Central memory CD4-positive, alpha-beta T cell (primary cell): ENCODE measurements around the gene IL1RAPL2.

Source experiments
- DNase-seq: peaks from one replicate; pipeline ENCODE4 v3.0.0; 2022

Gene IL1RAPL2

DNA sequence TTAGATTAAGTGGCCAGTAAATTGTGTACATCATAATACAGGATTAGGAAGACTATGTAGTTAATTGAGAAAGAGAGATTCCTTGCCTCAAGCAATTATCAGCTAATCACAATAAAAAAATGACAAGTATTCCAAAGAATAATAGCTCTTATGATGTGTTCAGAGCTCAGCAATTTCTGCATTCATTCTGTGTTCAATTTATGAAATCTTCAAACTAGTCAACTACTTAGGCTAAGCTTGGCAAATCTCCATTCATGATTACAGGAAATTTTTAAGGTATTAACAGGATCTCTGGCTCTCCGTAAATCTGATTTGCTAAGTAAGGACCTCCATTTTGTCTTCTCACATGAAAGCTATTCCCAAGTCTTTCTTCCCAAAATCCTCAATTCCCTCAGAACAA is 911.4 kb downstream of the IL1RAPL2 start:
- DNase-seq: no peak

GRCh38 chrX:105480646-105481310 is 914.8 kb downstream of the IL1RAPL2 start:
- DNase-seq: no peak

GRCh38 chrX:105483011-105483410 is 917.0 kb downstream of the IL1RAPL2 start:
- DNase-seq: no peak

DNA sequence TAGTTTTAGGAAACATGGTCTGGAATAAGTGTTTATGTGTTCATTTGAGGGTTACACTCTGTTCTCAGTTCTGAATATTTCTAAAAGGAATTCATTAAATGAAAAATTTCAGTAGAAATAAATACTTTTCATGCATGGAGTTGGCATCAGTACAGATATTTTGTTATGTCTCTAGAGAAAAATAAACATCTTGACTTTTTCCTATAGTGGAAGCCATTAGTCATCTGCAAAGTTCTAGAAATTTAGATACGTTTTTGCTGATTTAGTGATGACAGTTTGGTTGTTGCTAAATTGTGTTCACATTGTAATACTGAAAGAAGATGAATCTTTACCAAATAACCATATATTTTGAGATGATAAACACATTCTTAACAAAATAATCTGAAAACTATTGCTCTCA is 922.7 kb downstream of the IL1RAPL2 start:
- no peak for DNase-seq

DNA sequence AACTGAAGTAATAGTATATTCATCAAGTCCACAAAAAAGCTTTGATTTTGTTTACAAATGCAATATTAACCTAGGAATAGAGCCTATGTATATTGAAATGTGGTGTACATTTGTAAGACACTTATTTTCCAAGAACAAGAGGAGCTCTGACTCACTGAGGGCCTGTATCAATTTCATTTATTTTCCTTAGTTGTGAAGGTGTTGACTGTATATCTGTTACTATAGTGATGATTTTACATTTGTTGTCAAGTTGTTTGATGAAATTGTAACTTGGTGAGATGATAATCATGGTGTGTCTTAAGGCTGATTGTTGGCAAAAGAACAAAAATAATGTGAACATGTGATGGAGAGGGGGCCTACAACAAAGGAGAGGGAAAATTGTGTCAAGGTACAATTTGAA is 929.4 kb downstream of the IL1RAPL2 start:
- DNase-seq: no peak

DNA sequence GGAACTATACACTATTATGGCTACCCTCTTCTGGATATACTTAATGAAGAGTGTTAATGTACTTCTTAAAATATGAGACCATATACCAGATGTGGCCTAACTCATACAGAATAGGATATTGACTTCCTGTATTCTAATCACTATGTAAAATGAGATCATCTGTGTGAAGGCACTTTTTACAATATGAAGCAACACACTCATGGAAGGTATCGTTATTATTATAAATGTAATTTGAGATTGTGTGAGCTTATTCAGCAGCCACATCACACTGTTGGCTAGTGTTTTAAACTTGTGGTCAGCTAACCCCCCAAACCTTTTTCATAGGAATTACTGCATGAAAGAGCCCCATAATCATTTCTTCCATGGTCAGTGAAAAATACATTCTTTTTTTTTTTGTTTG is 936.3 kb downstream of the IL1RAPL2 start:
- no peak for DNase-seq

DNA sequence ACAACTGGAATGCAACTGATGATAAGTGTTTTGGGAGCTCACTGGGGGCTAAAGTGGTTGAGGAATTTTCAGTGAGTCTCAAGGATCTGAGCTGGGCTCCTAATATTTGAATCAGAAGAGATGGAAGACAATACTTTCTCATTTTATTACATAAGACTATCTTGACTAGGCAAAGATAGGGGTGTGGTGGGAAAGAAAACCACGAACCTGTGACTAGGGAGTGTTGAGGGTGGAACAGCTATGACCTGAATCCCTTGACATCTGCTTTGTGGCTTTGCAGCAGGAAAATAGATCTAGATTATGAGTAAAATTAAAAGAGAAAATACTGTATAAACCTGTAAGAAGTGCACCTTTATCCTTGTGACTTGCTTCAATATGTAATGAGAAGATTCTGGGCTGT is 949.6 kb downstream of the IL1RAPL2 start:
- DNase-seq: no peak

DNA sequence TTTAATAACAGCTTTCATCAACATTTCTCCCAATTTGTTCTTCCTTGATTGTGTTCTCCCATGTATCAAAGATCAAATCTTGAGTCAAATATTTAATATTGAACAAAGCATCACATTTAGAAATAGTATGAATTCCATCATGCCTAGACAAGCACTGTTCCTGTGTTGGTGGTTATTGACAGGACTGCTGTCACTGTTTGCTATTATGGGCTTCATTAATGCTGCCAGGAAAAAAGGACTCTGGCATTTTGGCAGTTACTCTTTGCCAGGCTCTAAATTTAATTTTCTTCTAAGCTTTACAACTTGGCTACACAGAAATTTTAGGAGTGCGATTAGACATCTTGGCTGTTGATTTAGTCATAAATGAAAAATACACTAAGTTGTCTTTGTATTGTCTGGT is 960.4 kb downstream of the IL1RAPL2 start:
- DNase-seq: no peak

DNA sequence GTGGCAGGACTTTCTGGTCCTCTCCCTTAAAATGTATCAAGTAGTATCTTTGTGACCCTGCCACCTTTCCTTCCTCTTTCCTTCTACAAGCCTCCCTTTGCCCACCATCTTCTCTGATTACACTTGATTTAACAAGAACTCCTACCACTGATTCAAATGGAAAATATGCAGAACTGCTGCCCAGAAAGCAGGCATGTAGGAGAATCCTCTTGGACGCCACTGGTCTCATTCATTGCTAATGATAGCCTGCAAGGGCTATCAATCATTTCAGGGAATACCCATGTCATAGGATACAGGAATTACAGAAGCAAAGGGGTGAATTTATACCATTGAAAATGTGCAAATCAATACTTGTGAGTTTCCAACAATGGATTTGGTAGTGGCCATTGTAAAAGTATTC is 961.8 kb downstream of the IL1RAPL2 start:
- DNase-seq: no peak

DNA sequence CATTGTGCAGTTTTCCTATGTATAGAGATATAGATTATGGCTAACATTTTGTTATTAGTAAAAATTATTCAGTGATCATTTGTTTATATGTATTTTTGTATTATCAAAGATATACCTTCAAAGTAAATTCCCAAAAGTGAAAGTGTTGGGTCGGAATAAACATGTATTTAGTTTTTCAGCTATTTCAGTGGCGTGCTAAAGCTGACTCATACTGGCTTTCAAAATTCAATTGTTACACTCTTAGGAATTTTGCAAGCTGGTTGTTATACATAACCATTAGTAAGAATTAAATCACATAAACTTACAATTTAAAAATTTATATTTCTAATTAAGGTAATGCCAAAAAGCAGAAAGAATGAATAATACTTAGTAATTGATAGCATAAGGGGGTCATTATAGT is 968.0 kb downstream of the IL1RAPL2 start:
- DNase-seq: no peak

DNA sequence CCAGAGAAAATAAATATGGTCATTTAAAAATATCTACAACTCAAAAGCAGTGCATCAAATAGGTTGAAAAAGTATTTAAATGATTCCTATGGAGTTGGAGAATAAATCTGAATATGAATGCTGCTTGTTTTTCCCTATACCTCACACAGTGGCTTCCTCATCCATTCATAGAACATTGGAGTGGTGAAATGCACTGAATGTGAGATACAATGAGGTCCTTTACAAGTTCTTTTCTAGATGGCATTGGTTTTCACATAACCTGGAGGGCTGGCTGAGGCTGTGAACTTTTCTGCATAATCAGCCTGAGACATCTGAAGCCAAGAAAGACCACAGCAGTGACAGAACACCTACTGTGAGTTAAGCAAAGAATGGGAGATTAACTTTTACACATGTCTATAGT is 977.3 kb downstream of the IL1RAPL2 start:
- no peak for DNase-seq

GRCh38 chrX:105550043-105550663 is 984.2 kb downstream of the IL1RAPL2 start:
- no peak for DNase-seq

GRCh38 chrX:105552395-105552794 is 986.4 kb downstream of the IL1RAPL2 start:
- DNase-seq: no peak

DNA sequence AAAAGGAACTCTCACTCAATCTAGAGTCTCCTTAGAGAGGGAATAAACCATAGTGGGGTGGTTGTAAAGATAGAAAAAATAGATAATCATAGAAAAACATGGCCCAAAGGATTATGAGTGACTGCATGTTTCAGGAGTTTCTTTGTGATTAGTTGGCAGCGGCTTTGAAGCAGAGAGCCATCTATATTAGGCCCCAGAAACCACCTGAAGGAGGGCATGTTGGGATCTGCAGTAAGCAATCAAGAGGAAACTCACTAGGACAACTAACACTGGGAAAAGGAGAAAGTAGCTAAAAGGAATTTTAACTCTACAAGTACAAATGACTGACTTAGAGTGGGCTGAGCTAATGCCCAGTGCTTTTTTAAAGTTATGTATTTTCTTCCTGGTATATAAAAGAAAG is 987.1 kb downstream of the IL1RAPL2 start:
- no peak for DNase-seq

DNA sequence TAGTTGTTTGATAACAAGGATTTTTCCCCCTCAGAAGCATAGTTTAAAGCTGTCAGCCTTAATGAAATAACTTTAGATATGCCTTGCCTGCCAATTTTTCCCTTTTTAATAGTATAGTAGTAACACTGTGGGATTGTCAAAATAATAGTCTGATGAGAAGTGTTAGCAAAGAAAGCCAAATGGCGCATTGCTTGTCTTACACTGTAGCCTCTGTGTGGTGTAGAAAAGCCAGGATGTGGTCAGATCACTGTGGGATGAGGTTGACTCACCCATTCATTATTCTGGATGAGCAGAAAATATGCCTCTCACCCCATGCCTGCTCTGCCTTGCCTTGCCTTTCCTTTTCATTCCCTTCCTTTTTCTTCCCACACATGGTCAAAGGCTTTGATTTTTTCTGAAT is 998.5 kb downstream of the IL1RAPL2 start:
- DNase-seq: no peak

DNA sequence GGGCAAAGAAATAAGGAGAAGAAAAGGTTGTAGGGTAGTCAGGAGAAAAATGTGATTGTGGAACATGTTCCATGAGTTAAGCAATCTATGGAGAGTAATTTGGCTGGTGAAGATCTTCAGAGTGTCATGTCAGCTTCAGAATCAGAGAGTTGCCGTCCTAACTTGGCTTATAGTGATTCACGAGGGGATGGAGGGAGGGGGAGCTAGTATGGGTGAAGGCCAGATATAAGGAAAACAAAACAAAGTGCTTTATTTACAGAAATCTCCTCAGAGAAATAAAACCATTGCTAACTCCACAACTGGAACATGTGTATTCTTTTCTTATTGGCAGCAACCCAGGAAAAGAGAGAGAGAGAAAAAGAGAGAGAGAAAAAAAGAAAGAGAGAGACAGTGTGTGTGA is 999.9 kb downstream of the IL1RAPL2 start:
- DNase-seq: no peak

DNA sequence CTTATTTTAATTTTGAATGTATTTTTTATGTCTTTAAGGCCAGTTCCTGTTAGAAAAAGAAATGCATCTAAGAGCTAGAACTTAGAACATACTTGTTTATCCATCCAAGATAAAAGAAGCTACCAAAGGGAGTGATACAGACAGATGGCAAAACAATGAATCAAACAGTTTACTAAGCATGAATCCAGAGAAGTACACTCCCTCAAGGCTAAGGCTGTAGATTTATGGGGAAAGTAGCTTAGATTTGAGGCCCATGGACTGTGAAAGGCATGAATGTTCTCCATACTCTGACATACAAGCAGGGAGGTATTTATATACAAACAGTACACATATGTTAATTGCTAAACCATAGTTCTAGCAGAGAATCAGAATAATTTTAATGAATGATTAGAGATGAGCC is 1001.1 kb downstream of the IL1RAPL2 start:
- DNase-seq: no peak

DNA sequence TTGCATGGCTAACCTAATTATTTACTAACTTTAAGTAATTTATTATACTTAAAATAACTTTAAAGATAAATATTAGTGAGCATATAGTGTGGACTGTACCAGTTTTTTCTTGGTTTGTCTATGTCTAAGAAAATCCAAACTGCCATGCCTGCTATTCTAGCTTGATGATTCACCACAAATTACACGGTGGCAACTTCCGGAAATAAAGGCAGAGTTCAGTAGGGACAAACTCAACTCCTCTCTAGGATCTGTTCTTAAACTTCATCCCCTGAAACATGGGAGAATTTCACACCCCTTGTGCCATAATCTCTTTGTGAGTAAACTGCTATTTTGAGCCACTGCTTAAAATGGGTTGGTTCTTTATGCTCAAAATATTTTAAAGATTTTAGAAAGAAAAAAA is 1042.7 kb downstream of the IL1RAPL2 start:
- DNase-seq: no peak

GRCh38 chrX:105609530-105609929 is 1043.5 kb downstream of the IL1RAPL2 start:
- DNase-seq: no peak

GRCh38 chrX:105610411-105610810 is 1044.4 kb downstream of the IL1RAPL2 start:
- no peak for DNase-seq

DNA sequence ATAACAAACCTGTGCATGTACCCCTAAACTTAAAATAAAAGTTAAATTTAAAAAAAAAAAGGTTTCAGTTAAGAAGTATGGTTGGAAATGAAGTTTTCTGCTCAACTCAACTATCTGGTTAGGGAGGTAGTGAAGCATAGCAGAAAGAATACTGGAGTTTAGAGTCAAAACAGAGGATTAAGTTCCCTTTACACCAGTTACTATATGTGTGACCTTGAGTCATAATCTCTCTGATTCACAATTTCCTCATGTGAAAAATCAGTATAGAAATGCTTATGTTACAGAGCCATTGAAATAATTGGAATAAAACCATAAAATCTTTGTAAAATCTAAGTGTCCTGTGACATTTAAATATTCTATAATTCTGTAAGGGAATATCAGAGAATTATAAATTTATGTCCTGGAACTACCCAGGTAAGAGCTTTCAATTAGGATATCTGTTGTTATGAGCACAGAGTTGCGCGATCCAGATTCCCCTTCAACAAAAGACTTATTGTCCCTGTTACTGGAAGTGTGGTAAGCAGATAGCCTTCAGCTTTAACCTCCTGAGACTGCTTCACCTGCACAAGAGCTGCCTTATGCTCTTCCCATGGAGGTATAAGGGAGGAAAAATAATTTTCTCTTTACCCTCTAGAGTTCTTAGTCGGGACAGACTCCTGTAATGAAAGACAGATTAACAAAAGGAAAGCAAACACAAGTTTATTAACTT is 1052.5 kb downstream of the IL1RAPL2 start:
- DNase-seq: no peak

DNA sequence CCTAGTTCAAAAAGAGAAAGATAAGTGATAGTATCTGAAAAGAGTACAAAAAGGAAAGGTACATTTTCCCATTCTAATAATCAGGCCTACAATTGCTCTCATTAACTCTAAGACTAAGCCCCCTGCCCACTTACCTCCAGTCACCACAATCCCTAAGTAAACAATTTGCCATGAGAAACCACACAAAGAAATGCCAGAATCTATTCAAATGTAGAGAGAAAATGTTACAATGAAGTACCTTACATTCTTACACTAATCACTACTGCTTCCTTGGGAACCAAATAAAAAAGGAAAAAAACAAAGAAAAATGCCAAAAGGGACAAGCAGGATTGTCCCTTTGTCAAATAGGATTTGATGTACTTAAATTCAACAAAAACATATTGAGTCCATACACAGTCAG is 1068.2 kb downstream of the IL1RAPL2 start:
- no peak for DNase-seq

GRCh38 chrX:105635794-105636193 is 1069.8 kb downstream of the IL1RAPL2 start:
- DNase-seq: no peak

DNA sequence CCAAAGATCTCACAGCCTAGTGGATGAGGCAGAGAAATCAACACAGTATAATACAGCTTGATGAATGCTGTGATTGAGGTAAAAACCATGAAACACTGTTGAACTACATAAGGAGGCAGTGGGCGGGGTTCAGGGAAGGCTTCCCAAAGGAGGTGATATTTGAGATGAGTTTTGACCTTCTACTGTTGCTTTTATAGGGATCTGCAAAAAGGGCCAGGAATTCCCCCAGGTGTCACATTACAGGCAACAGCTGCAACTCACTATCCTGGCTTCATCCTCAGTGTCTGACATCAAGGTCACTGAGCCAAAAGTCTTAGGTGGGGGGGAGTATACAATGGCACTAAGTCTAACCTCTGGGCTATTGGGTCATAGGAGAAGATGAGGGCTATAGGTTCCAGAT is 1070.7 kb downstream of the IL1RAPL2 start:
- no peak for DNase-seq
